HepG2 (cell line): ENCODE data around the gene CYP2A6. TPM values are rescaled to one million over a fixed set of nuclear protein-coding genes. Genes with fewer than 3 reads are reported as not detected.
A peak's percentile ranks its signal among the peaks of the same experiment; 100 is the strongest.

ENCODE experiments used
- ATAC-seq: fragments of 200-7000 bp; cut with Tn5 transposase; 3 replicates; pipeline ENCODE4 v1.9.1; 2020; ENCODE audit warnings: mild to moderate bottlenecking, moderate library complexity
- BruUV-seq: library from RNA; stranded (reverse); fragments of 400-500 nt; replicated peaks from 2 replicates; lab custom pipeline; 2021; lab: Mats Ljungman, UMichigan
- CTCF ChIA-PET: fragments of 300-600 bp; formaldehyde crosslinking; extraction: SDS; loops from one replicate; lab custom pipeline; 2021; ENCODE audit warnings: low total read pairs, inconsistent platforms, low intra/inter-chr PET ratio; lab: Yijun Ruan, JAX
- POLR2A ChIA-PET: fragments of 350-600 bp; sonication (Branson Sonifier 250); formaldehyde crosslinking; loops from one replicate; lab custom pipeline; 2020; ENCODE audit warnings: antibody characterized with exemption, inconsistent platforms; lab: Yijun Ruan, JAX
- DNase-seq: peaks from one replicate; pipeline ENCODE4 v3.0.0-alpha.2; 2015; ENCODE audit warnings: low spot score
- FAIRE-seq: peaks from 3 replicates; lab custom pipeline; 2011; peaks lifted over from hg19 to GRCh38; lab: Jason Lieb, UNC
- H2AFZ ChIP-seq: one replicate; pipeline ENCODE4 v1.6.1; 2011; ENCODE audit warnings: low read length, inconsistent platforms
- H3K27ac ChIP-seq: fragments of 300-600 bp; 3 replicates; pipeline ENCODE4 v1.8.0; 2011; ENCODE audit warnings: mixed run types, mild to moderate bottlenecking, mixed read lengths, low read length, inconsistent platforms; ENCODE audit not compliant: insufficient read depth; ENCODE audit errors: extremely low read length
- H3K27me3 ChIP-seq, 2 experiments: fragments of 200-600 bp in 1 of 2; 2 replicates in 1 of 2; 3 replicates in 1 of 2; pipeline versions ENCODE4 v1.6.0 to v1.8.0; 2011; ENCODE audit warnings: low read length in 2 of 2, mild to moderate bottlenecking in 2 of 2, moderate library complexity in 2 of 2, inconsistent platforms in 1 of 2; ENCODE audit not compliant: insufficient read depth in 2 of 2, control insufficient read depth in 1 of 2
- H3K36me3 ChIP-seq, 2 experiments: fragments of 200-600 bp in 1 of 2; replicated peaks in 1 of 2; 2 replicates in 1 of 2; 3 replicates in 1 of 2; pipeline versions ENCODE4 v1.5.1 to v1.8.0; 2011; ENCODE audit warnings: low read length in 2 of 2, inconsistent platforms in 1 of 2; ENCODE audit not compliant: insufficient read depth in 2 of 2, control insufficient read depth in 1 of 2
- H3K4me1 ChIP-seq: 2 replicates; pipeline ENCODE4 v1.5.1; 2012; ENCODE audit warnings: low read length, inconsistent platforms; ENCODE audit not compliant: insufficient read depth
- H3K4me2 ChIP-seq: 2 replicates; pipeline ENCODE4 v1.6.0; 2011; ENCODE audit warnings: low read depth, low read length, inconsistent platforms
- H3K4me3 ChIP-seq, 3 experiments: fragments of 200-600 bp in 1 of 3; sonication (generic), shearing (Covaris generic) in 1 of 3; replicated peaks in 1 of 3; 2 replicates each; pipeline ENCODE4 v1.5.1; 2011 to 2016; ENCODE audit warnings: low read length in 3 of 3, inconsistent platforms in 2 of 3, low read depth in 2 of 3, mild to moderate bottlenecking in 2 of 3, control low read depth in 1 of 3, mixed read lengths in 1 of 3; ENCODE audit not compliant: insufficient read depth in 1 of 3
- H3K79me2 ChIP-seq: one replicate; pipeline ENCODE4 v1.6.1; 2011; ENCODE audit warnings: low read length, inconsistent platforms; ENCODE audit not compliant: insufficient read depth
- H3K9ac ChIP-seq: 2 replicates; pipeline ENCODE4 v1.6.0; 2011; ENCODE audit warnings: mild to moderate bottlenecking, low read depth, low read length, inconsistent platforms; ENCODE audit not compliant: insufficient read depth
- H3K9me3 ChIP-seq: 2 replicates; pipeline ENCODE4 v1.5.1; 2012; ENCODE audit warnings: mild to moderate bottlenecking, low read length
- H4K20me1 ChIP-seq: 2 replicates; pipeline ENCODE4 v1.6.0; 2011; ENCODE audit warnings: inconsistent platforms, mild to moderate bottlenecking, low read length, moderate library complexity; ENCODE audit not compliant: insufficient read depth
- ASH2L ChIP-seq: fragments of 300-600, 200-600 bp; sonication (generic); IDR thresholded peaks from 2 replicates; pipeline ENCODE4 v1.7.0; 2017; ENCODE audit warnings: low read depth, mild to moderate bottlenecking, moderate library complexity, mixed read lengths, low read length; ENCODE audit not compliant: insufficient read length
- ELF4 ChIP-seq: sonication (generic); formaldehyde crosslinking; IDR thresholded peaks from 2 replicates; pipeline ENCODE4 v1.5.0; 2020; ENCODE audit warnings: missing genetic modification reagents, mild to moderate bottlenecking, moderate library complexity, borderline replicate concordance
- ESRRA ChIP-seq: sonication (generic); formaldehyde crosslinking; IDR thresholded peaks from 2 replicates; pipeline ENCODE4 v1.5.1; 2020; ENCODE audit warnings: mild to moderate bottlenecking, low read depth, missing genetic modification reagents
- HDAC1 ChIP-seq: sonication (generic); formaldehyde crosslinking; IDR thresholded peaks from 2 replicates; pipeline ENCODE4 v1.5.1; 2020; ENCODE audit warnings: mild to moderate bottlenecking, missing genetic modification reagents
- HMG20A ChIP-seq: IDR thresholded peaks from 2 replicates; pipeline ENCODE4 v1.6.1; 2016; ENCODE audit warnings: borderline replicate concordance
- HNF4A ChIP-seq: sonication (generic); formaldehyde crosslinking; IDR thresholded peaks from 2 replicates; pipeline ENCODE4 v1.4.0; 2020; ENCODE audit warnings: missing genetic modification reagents
- HOXD1 ChIP-seq: sonication (generic); formaldehyde crosslinking; IDR thresholded peaks from 2 replicates; pipeline ENCODE4 v1.5.0; 2020; ENCODE audit warnings: missing genetic modification reagents
- PAX8 ChIP-seq: sonication (generic); formaldehyde crosslinking; IDR thresholded peaks from 2 replicates; pipeline ENCODE4 v1.8.0; 2022; ENCODE audit warnings: mild to moderate bottlenecking, missing genetic modification reagents, borderline replicate concordance
- PLRG1 ChIP-seq: fragments of 450-650 bp; conservative IDR thresholded peaks from 2 replicates; pipeline ENCODE4 v1.6.1; 2016
- PPARG ChIP-seq: conservative IDR thresholded peaks from 2 replicates; pipeline ENCODE4 v1.6.1; 2016; ENCODE audit warnings: missing biosample characterization, missing genetic modification reagents
- RFX5 ChIP-seq: IDR thresholded peaks from 2 replicates; pipeline ENCODE4 v1.6.1; 2011; ENCODE audit warnings: low read depth, low read length, improper control_type of control experiment
- SAP130 ChIP-seq: IDR thresholded peaks from 2 replicates; pipeline ENCODE4 v1.6.1; 2016; ENCODE audit warnings: low read depth
- SUZ12 ChIP-seq: fragments of 150-350 bp; IDR thresholded peaks from 2 replicates; pipeline ENCODE4 v1.6.1; 2014; ENCODE audit warnings: low read depth, low read length
- TCF7L2 ChIP-seq: IDR thresholded peaks from 2 replicates; pipeline ENCODE4 v1.6.1; 2011; ENCODE audit warnings: mild to moderate bottlenecking, low read depth, low read length, moderate library complexity
- UBTF ChIP-seq: sonication (generic); formaldehyde crosslinking; IDR thresholded peaks from 2 replicates; pipeline ENCODE4 v1.4.0; 2020; ENCODE audit warnings: mild to moderate bottlenecking, missing genetic modification reagents
- ZFX ChIP-seq: sonication (generic); formaldehyde crosslinking; IDR thresholded peaks from 2 replicates; pipeline ENCODE4 v1.4.0; 2020; ENCODE audit warnings: mild to moderate bottlenecking, low read depth, missing genetic modification reagents, moderate library complexity
- ZNF225 ChIP-seq: sonication (generic); formaldehyde crosslinking; IDR thresholded peaks from 2 replicates; pipeline ENCODE4 v1.4.0; 2020; ENCODE audit warnings: mild to moderate bottlenecking, missing genetic modification reagents
- ZNF558 ChIP-seq: sonication (generic); formaldehyde crosslinking; IDR thresholded peaks from 2 replicates; pipeline ENCODE4 v1.9.0; 2022; ENCODE audit warnings: mild to moderate bottlenecking, missing genetic modification reagents, borderline replicate concordance
- ZSCAN29 ChIP-seq: sonication (generic); formaldehyde crosslinking; conservative IDR thresholded peaks from 2 replicates; pipeline ENCODE4 v1.4.0; 2020; ENCODE audit warnings: mild to moderate bottlenecking, missing genetic modification reagents
- WGBS: methylation state at CpG from one replicate; pipeline ENCODE4 v1.1.6; 2017; ENCODE audit warnings: low lambda C conversion rate; 5-methylcytosine and 5-hydroxymethylcytosine counted together
- in situ Hi-C: cut with HindIII; loops from 2 replicates; pipeline ENCODE4 v1.10.0; 2017; ENCODE audit warnings: low pct_unique_long_range_greater_than_20kb; ENCODE audit not compliant: extremely low pct_ligation_motif_present
- intact Hi-C: fragments of 100-400 bp; cut with micrococcal nuclease; formaldehyde crosslinking; loops from one replicate; pipeline ENCODE4 v1.10.0; 2022; ENCODE audit not compliant: unreplicated experiment
- polyA plus RNA-seq, 8 experiments: library from polyadenylated mRNA; depleted of rRNA in 3 of 8; stranded (reverse) in 7 of 8; unstranded in 1 of 8; fragments of >200 nt; fragmentation: Illumina TruSeq in 4 of 8; extraction: Trizol in 4 of 8; gene quantifications; 2 replicates each; pipeline versions ENCODE4 v1.2.1 to v1.2.3, GENCODE V29; 2011 to 2016; ENCODE audit warnings: low read depth in 4 of 8, missing spikeins in 1 of 8, mixed read lengths in 1 of 8; ENCODE audit not compliant: insufficient read depth in 1 of 8
- total RNA-seq, 5 experiments: library from RNA; depleted of rRNA; stranded (reverse); fragments of >200 nt; fragmentation: Illumina TruSeq; extraction: Trizol; gene quantifications; 2 replicates each; pipeline ENCODE4 v1.2.3, GENCODE V29; 2016; ENCODE audit warnings: low read depth in 1 of 5
- TF ChIP-seq, protein P1 (sequence below): sonication (generic); formaldehyde crosslinking; IDR thresholded peaks from 2 replicates; pipeline ENCODE4 v1.5.0; 2020; ENCODE audit warnings: missing genetic modification reagents

Gene CYP2A6
- total and polyA plus RNA-seq, 2 of the 13 experiments (the other 11 are each of a cell fraction or from before 2014, with no cell fraction given) = not detected

DNA sequence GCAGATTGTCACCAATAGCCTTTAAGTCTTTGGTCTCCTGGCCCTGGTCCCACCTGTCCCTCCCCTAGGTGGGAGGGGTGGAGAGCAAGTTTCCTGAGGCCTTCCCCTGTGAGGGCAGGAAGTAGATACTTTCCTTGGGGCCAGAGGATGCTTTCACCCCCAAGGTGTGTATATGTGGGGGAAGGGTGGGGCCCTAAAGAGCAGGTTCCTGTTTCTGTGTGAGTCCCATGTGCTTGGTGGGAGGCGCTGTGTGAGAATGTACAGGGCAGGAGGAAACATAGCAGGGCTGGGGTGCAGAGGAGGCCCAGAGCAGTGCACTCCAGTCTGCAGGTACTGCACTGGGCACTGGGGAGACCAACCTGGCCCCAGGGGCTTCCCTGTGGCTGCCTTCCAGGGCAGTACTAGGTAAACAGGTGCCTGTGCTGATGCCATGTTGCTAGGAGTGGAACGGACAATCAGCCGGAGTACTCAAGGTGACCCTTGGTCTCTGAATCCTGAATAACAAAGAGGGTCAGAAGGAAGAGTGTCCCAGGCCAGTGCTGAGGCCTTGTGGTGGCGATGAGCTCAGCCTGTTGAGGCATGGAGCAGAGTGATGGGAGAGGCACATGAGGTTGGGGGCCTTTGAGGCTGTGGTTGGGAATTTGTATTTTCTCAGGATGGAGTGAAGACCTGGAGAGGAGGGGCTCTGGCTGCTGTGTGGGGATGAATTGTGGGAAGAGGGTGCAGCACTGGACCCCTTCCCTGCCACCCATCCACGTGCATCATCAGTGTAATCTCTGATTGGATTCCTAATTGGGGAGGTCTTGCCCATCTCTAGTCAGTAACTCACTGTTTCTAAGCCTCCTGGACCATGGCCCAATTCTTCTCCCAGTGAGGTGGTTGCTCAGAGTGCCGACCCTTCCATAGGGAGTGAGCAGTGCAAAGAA lies 46.1 kb downstream of the CYP2A6 start:
- peak; percentile 15 for ATAC-seq
- in situ Hi-C loops (no loop called here), intact Hi-C loops (no loop called here)
- WGBS = 65% methylated on average over 5 of the region's 6 CpGs
- H3K4me1 ChIP-seq = peaks cover 53% of the 10 kb centered on the region
- no peak overlapping the region for H2AFZ ChIP-seq
- peak overlapping the region; percentile 48 for H3K27ac ChIP-seq
- H3K4me2 ChIP-seq = peak overlapping the region; percentile 38
- peak overlapping the region in 1 of 3 experiments; percentile 23; a peak in 1 of 6 replicates for H3K4me3 ChIP-seq
- peak; percentile 32 for FAIRE-seq
- no peaks in the 10 kb centered on the region; a peak in 1 of 5 replicates for H3K27me3 ChIP-seq
- DNase-seq = peak; percentile 52
- H3K36me3 ChIP-seq = peaks cover 14 to 28% of the 10 kb centered on the region in 2 experiments; a peak in 4 of 5 replicates
- no peaks in the 10 kb centered on the region for H3K9me3 ChIP-seq
- peak overlapping the region; percentile 26; the same call in 1 of the 2 replicates for H3K9ac ChIP-seq
- ChIA-PET CTCF (no interaction called here), POLR2A (interaction anchor here (1.3 to 5.0 kb wide), 3 partner anchors 26 to 54 kb away, joined by 5 to 28 read pairs (median 10); partner anchors contain the start of genes ACTMAP, RAB4B and SNRPA)
- peaks cover 11% of the 10 kb centered on the region; the same call in 1 of the 2 replicates for H4K20me1 ChIP-seq
- peaks cover 34% of the 10 kb centered on the region for H3K79me2 ChIP-seq
- no TSS peak for BruUV-seq
- TF ChIP-seq ASH2L = no peak
- TF ChIP-seq ZFX (CRISPR knock-in tag) = peak; percentile 37; the same call in 1 of the 2 replicates
- no peak for TF ChIP-seq HMG20A (CRISPR knock-in tag)
- TF ChIP-seq SAP130 (CRISPR knock-in tag) = peak; percentile 15; the same call in 1 of the 2 replicates
- no peak; the same call in 1 of the 2 replicates for TF ChIP-seq ESRRA (CRISPR knock-in tag)
- peak; percentile 46 for TF ChIP-seq HDAC1 (CRISPR knock-in tag)
- TF ChIP-seq ZNF558 = no peak
- TF ChIP-seq TCF7L2 = no peak
- TF ChIP-seq HNF4A (CRISPR knock-in tag) = peak; percentile 64
- TF ChIP-seq ZNF225 = no peak
- TF ChIP-seq SUZ12 = no peak
- no peak for TF ChIP-seq PAX8 (CRISPR knock-in tag)
- no peak for TF ChIP-seq ZSCAN29 (CRISPR knock-in tag)
- no peak for TF ChIP-seq PLRG1
- no peak for TF ChIP-seq HOXD1
- no peak for TF ChIP-seq PPARG
- 0 out of 2 replicates have a peak, but pooled peaks have one; percentile 29 for TF ChIP-seq RFX5
- 0 out of 2 replicates have a peak, but pooled peaks have one; percentile 28 for TF ChIP-seq UBTF
- TF ChIP-seq, protein P1, sequence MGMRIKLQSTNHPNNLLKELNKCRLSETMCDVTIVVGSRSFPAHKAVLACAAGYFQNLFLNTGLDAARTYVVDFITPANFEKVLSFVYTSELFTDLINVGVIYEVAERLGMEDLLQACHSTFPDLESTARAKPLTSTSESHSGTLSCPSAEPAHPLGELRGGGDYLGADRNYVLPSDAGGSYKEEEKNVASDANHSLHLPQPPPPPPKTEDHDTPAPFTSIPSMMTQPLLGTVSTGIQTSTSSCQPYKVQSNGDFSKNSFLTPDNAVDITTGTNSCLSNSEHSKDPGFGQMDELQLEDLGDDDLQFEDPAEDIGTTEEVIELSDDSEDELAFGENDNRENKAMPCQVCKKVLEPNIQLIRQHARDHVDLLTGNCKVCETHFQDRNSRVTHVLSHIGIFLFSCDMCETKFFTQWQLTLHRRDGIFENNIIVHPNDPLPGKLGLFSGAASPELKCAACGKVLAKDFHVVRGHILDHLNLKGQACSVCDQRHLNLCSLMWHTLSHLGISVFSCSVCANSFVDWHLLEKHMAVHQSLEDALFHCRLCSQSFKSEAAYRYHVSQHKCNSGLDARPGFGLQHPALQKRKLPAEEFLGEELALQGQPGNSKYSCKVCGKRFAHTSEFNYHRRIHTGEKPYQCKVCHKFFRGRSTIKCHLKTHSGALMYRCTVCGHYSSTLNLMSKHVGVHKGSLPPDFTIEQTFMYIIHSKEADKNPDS (CRISPR knock-in tag) = 0 out of 2 replicates have a peak, but pooled peaks have one; percentile 51
- no peak for TF ChIP-seq ELF4
